SH-SY5Y (cell line): ENCODE data around the gene CHD9.

Experiments used
- GATA2 ChIP-seq: IDR thresholded peaks from 2 replicates; pipeline ENCODE4 v1.6.1; 2011; ENCODE audit warnings: mild to moderate bottlenecking, low read depth, low read length
- GATA3 ChIP-seq: IDR thresholded peaks from 2 replicates; pipeline ENCODE4 v1.6.1; 2011; ENCODE audit warnings: low read depth, mild to moderate bottlenecking, low read length, moderate library complexity

The CHD9 gene

DNA sequence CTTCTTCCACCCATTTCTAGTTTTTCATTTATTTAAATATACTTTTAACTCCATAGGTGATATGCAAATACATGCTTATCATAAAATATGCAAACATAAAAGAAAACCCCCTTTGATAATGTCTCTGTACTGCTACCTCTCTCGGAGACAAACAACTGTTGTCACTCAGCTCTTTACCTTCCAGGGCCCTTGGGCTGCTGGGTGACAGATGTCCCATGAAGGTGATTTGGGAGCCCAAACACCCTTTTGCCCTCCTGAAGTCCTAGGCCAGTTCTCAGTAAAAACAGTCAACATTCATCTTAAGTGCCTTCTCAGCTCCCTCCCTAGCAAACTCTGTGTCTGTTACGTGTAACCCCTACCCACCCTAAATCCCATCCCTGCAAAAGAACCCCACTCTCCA lies 37.5 kb downstream of the CHD9 start:
- no peak for TF ChIP-seq GATA3
- TF ChIP-seq GATA2 = no peak

DNA sequence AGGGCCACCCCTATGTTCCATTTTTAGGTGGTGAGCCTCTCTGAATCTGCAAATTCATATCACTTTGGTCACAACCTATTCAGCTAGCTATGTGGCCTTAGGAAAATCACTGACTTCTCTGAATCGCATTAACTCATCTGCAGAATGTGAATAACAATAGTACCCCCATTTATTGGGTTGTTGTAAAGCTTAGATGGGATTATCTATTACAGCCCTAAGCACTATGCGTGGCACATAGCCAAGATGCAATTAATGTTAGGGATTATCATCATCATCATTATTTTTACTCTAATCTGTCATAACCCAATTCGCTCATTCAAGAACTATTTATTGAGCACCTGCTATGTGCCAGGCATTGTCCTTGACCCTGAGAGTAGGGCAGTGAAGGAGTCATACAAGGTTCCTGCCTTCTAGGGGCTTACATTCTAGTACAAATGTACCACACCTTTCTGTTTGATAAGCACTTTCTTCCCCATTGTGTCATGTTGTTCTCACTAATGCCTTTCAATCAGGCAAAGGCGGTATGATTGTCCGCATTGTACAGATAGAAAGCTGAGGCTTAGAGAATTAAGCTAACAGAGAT lies 38.5 kb downstream of the CHD9 start:
- no peak for TF ChIP-seq GATA3

DNA sequence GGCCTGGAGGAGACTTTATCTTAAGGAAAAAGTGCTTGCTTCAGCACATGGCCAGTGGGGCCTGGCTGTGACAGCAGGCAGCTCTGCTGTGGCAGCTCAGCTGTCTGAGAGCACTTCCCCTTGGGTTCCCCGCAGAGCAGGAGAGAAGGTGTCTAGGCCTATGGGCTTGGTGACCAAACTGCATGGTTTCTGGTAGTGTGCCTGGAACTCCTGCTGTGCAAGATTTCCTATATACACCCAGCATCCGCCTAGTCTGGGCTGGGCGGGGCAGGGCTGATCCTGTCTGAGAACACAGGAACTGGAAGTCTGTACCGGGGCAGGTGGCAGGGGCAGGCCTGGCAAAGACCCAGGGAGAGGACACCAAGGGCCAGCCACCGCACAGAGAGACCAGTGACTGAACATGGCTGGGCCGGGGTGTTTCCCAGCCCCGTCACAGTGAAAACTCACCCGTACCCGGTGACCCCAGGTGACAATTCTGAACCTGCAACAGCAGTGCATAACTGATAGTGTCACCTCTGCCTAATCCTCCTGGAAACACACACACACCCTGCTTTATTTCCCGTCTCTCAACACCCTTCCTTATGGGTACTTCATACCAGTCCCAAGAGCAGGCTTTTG lies 39.3 kb downstream of the CHD9 start:
- TF ChIP-seq GATA2 (no peak), GATA3 (no peak)

DNA sequence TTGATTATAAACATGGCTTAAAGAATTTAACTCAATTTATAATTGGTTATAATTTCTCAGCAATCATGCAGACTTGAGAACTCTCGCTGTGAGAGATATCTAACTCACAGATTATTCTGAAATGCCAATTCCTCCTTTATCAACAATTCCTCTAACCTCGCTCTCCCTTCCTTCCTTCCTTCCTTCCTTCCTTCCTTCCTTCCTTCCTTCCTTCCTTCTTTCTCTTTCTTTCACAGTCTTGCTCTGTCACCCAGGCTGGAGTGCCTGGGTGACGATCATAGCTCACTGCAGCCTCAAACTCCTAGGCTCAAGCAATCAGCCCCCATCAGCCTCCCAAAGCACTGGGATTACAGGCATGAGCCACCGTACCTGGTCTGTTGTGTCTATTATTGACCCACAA lies 42.4 kb downstream of the CHD9 start:
- TF ChIP-seq GATA2 (no peak), GATA3 (no peak)

- TF ChIP-seq GATA3 (no peak), GATA2 (no peak)
These were observed 43.9 kb downstream of the CHD9 start for GRCh38 chr16:53098526-53099317.

DNA sequence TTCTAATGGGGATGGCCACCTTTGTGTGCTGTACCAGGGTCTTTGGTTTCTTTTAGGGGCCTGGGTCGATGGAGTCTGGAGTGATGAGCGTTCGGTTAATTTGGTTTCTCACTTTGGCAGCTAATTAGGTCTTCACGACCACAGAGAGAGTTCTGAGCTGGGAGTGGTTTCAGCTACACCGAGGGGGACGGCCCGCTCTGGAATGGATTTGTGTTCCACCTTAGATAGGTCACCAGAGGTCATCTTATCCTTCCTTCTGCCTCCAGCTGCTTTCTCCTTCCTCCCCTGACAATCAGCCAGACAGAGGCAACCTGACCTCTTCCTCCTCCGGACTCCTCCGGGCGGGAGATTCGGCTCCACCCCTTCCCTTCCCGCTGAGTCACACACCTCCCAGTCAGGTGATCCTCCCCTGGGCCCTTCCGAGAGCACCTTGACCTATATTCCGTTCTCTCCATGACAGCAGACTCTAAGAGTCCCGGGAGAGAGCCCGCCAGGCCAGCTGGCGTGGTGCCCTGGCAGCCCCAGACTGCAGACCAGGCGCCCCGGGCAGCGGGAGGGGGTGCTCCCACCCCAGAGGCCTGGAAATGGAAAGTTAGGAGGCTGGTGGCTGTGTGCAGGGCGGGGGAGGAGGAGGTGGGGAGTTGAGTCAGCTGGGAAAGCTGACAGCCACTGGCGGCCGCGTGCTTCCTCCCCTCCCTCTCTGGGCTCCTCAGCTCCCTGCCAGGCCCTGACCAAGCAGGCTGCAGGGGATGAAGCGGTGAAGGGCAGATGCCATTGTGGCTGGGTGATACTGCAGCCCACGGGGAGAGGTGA lies 44.7 kb downstream of the CHD9 start:
- TF ChIP-seq GATA3 (no peak), GATA2 (no peak)

GRCh38 chr16:53100131-53100748 lies 45.4 kb downstream of the CHD9 start:
- TF ChIP-seq GATA2 = no peak
- no peak for TF ChIP-seq GATA3

DNA sequence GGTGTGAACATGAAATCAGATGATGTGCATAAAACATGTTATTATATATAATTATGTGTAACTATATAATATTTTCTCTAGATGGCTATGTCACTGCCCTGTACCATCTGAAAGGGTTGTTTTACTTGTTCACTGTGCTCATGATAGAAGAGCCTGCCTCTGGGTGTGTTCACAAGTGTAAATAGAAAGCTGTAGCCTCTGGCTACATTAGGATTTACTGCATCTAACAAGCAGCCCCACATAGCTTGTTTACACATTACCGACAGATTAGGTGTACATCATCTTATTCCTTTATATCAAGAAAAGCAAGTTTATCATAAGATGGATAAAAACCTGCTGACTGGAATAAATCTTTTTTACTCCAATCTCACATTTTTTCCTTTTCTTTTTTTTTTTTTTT lies 46.1 kb downstream of the CHD9 start:
- TF ChIP-seq GATA2 = no peak

GRCh38 chr16:53103811-53104210 lies 49.0 kb downstream of the CHD9 start:
- TF ChIP-seq GATA2 (no peak), GATA3 (no peak)

- TF ChIP-seq GATA2 (no peak), GATA3 (no peak)
These were observed 50.8 kb downstream of the CHD9 start for GRCh38 chr16:53105565-53105964.

- TF ChIP-seq GATA2 (no peak), GATA3 (no peak)
These were observed 56.4 kb downstream of the CHD9 start for GRCh38 chr16:53111078-53111791.

DNA sequence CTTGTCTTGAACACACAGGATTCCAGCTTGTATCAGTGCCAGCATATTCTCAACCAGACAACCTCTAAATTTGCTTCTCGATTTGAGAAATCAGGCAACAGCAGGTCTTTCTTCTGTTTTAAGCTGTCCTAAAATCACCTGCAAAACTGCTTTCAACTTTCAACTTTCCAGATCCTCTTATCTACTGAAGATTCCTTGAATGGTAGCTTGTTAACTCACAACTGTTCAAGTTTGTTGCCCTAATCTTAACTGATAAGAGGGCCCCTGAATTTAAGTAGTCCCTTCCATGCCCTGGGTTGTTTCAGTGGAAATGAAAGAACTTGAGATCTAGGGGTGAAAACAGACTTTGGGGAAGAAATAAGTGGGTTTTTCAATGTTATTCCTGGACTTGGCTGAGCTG lies 57.2 kb downstream of the CHD9 start:
- TF ChIP-seq GATA3 = no peak
- no peak for TF ChIP-seq GATA2

DNA sequence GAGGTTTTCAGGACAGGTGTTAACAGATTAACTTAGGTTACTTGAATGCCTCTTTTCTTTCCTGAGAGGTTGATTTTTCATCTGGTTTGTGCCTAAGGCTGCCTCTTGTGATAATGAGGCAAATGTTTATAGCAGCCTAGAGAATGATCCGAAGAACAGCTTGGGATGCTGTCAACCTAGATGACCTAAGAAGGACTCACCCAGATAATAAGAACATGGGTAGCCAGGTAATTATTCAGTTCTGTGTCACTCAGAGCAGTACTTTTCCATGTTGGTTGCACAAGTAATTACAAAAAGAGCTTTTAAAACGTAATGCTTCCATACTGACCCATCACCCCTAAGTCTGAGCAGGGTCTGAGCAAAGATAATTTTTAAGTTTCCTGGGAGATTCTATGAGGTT lies 60.3 kb downstream of the CHD9 start:
- TF ChIP-seq GATA3 (no peak), GATA2 (no peak)

- TF ChIP-seq GATA2 (no peak), GATA3 (no peak)
These were observed 61.0 kb downstream of the CHD9 start for GRCh38 chr16:53115773-53116172.
